HEK293 (cell line): ENCODE data around the gene LYPLAL1.

Source experiments
- GLI4 ChIP-seq: fragments of 450-650 bp; formaldehyde crosslinking; IDR thresholded peaks from 2 replicates; pipeline ENCODE4 v1.5.1; 2016; ENCODE audit warnings: missing biosample characterization, missing genetic modification characterization
- ZBTB21 ChIP-seq: fragments of 450-650 bp; formaldehyde crosslinking; IDR thresholded peaks from 2 replicates; pipeline ENCODE4 v1.5.1; 2017; ENCODE audit warnings: missing biosample characterization, missing genetic modification characterization
- ZNF19 ChIP-seq: fragments of 450-650 bp; formaldehyde crosslinking; IDR thresholded peaks from 2 replicates; pipeline ENCODE4; 2016; ENCODE audit warnings: missing biosample characterization, missing genetic modification characterization, low read depth
- ZNF2 ChIP-seq: fragments of 450-650 bp; formaldehyde crosslinking; IDR thresholded peaks from 2 replicates; pipeline ENCODE4 v1.5.1; 2016; ENCODE audit warnings: missing biosample characterization, missing genetic modification characterization
- ZNF223 ChIP-seq: fragments of 450-650 bp; formaldehyde crosslinking; IDR thresholded peaks from 2 replicates; pipeline ENCODE4 v1.5.1; 2016; ENCODE audit warnings: missing biosample characterization, missing genetic modification characterization
- ZNF24 ChIP-seq: fragments of 450-650 bp; formaldehyde crosslinking; IDR thresholded peaks from 2 replicates; pipeline ENCODE4 v1.5.1; 2016; ENCODE audit warnings: missing biosample characterization, missing genetic modification characterization
- ZNF292 ChIP-seq: fragments of 450-650 bp; formaldehyde crosslinking; IDR thresholded peaks from 2 replicates; pipeline ENCODE4 v1.5.1; 2016; ENCODE audit warnings: low read depth, missing biosample characterization, missing genetic modification characterization, borderline replicate concordance
- ZNF37A ChIP-seq: fragments of 450-650 bp; IDR thresholded peaks from 2 replicates; pipeline ENCODE4 v1.5.1; 2018; ENCODE audit warnings: missing biosample characterization, missing genetic modification characterization
- ZNF501 ChIP-seq: fragments of 450-650 bp; formaldehyde crosslinking; IDR thresholded peaks from 2 replicates; pipeline ENCODE4 v1.5.1; 2016; ENCODE audit warnings: missing biosample characterization, missing genetic modification characterization
- TF ChIP-seq, protein P1 (sequence below): fragments of 450-650 bp; formaldehyde crosslinking; IDR thresholded peaks from 2 replicates; pipeline ENCODE4 v1.5.1; 2016; ENCODE audit warnings: missing biosample characterization, missing genetic modification characterization
- TF ChIP-seq, protein P2 (sequence below): sonication (generic); formaldehyde crosslinking; IDR thresholded peaks from 2 replicates; pipeline ENCODE4 v1.8.1; 2022; ENCODE audit warnings: mild to moderate bottlenecking, moderate library complexity, missing genetic modification reagents
- TF ChIP-seq, protein P3 (sequence below): fragments of 450-650 bp; formaldehyde crosslinking; IDR thresholded peaks from 2 replicates; pipeline ENCODE4 v1.5.1; 2016; ENCODE audit warnings: missing biosample characterization, missing genetic modification characterization
- TF ChIP-seq, protein P4 (sequence below): fragments of 450-650 bp; formaldehyde crosslinking; IDR thresholded peaks from 2 replicates; pipeline ENCODE4 v1.5.1; 2016; ENCODE audit warnings: missing biosample characterization, missing genetic modification characterization, low read depth

DNA sequence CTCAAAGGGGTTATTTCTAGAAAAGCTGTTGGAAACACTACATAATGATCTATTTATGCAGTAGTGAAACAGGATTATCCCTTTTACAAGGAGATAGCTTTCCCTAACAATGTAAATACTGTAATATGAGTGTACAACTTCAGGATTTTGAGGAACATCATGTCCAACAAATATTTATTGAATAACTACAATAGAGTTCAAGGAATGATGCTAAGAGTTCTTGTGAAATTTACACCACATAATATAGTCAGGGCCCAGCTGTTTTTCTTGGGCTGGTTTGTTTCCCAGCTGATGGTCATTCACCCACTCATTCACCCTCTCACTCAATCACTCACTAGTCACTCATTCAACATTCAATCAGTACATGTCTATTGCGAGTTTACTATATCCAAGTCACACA is 12.3 kb upstream of the LYPLAL1 start:
- TF ChIP-seq ZBTB21 (tag by site-specific recombination) (no peak), ZNF19 (tag by site-specific recombination) (no peak), ZNF223 (tag by site-specific recombination) (no peak), GLI4 (no peak), ZNF37A (no peak), ZNF501 (tag by site-specific recombination) (no peak), ZNF2 (no peak), ZNF292 (tag by site-specific recombination) (no peak), ZNF24 (tag by site-specific recombination) (no peak)
- TF ChIP-seq, protein P1, sequence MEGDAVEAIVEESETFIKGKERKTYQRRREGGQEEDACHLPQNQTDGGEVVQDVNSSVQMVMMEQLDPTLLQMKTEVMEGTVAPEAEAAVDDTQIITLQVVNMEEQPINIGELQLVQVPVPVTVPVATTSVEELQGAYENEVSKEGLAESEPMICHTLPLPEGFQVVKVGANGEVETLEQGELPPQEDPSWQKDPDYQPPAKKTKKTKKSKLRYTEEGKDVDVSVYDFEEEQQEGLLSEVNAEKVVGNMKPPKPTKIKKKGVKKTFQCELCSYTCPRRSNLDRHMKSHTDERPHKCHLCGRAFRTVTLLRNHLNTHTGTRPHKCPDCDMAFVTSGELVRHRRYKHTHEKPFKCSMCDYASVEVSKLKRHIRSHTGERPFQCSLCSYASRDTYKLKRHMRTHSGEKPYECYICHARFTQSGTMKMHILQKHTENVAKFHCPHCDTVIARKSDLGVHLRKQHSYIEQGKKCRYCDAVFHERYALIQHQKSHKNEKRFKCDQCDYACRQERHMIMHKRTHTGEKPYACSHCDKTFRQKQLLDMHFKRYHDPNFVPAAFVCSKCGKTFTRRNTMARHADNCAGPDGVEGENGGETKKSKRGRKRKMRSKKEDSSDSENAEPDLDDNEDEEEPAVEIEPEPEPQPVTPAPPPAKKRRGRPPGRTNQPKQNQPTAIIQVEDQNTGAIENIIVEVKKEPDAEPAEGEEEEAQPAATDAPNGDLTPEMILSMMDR (tag by site-specific recombination), result no peak
- TF ChIP-seq, protein P2, sequence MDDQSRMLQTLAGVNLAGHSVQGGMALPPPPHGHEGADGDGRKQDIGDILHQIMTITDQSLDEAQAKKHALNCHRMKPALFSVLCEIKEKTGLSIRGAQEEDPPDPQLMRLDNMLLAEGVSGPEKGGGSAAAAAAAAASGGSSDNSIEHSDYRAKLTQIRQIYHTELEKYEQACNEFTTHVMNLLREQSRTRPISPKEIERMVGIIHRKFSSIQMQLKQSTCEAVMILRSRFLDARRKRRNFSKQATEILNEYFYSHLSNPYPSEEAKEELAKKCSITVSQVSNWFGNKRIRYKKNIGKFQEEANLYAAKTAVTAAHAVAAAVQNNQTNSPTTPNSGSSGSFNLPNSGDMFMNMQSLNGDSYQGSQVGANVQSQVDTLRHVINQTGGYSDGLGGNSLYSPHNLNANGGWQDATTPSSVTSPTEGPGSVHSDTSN (CRISPR knock-in tag), result no peak
- TF ChIP-seq, protein P3, sequence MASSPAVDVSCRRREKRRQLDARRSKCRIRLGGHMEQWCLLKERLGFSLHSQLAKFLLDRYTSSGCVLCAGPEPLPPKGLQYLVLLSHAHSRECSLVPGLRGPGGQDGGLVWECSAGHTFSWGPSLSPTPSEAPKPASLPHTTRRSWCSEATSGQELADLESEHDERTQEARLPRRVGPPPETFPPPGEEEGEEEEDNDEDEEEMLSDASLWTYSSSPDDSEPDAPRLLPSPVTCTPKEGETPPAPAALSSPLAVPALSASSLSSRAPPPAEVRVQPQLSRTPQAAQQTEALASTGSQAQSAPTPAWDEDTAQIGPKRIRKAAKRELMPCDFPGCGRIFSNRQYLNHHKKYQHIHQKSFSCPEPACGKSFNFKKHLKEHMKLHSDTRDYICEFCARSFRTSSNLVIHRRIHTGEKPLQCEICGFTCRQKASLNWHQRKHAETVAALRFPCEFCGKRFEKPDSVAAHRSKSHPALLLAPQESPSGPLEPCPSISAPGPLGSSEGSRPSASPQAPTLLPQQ (tag by site-specific recombination), result no peak
- TF ChIP-seq, protein P4, sequence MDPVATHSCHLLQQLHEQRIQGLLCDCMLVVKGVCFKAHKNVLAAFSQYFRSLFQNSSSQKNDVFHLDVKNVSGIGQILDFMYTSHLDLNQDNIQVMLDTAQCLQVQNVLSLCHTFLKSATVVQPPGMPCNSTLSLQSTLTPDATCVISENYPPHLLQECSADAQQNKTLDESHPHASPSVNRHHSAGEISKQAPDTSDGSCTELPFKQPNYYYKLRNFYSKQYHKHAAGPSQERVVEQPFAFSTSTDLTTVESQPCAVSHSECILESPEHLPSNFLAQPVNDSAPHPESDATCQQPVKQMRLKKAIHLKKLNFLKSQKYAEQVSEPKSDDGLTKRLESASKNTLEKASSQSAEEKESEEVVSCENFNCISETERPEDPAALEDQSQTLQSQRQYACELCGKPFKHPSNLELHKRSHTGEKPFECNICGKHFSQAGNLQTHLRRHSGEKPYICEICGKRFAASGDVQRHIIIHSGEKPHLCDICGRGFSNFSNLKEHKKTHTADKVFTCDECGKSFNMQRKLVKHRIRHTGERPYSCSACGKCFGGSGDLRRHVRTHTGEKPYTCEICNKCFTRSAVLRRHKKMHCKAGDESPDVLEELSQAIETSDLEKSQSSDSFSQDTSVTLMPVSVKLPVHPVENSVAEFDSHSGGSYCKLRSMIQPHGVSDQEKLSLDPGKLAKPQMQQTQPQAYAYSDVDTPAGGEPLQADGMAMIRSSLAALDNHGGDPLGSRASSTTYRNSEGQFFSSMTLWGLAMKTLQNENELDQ (tag by site-specific recombination), result no peak
